Measurements from ENCODE around the gene ZNRF2. TPM values are rescaled to one million over a fixed set of nuclear protein-coding genes. Genes with fewer than 3 reads are reported as not detected.

The ZNRF2 gene
- total RNA-seq, 1 donor, result 6.5 TPM

DNA sequence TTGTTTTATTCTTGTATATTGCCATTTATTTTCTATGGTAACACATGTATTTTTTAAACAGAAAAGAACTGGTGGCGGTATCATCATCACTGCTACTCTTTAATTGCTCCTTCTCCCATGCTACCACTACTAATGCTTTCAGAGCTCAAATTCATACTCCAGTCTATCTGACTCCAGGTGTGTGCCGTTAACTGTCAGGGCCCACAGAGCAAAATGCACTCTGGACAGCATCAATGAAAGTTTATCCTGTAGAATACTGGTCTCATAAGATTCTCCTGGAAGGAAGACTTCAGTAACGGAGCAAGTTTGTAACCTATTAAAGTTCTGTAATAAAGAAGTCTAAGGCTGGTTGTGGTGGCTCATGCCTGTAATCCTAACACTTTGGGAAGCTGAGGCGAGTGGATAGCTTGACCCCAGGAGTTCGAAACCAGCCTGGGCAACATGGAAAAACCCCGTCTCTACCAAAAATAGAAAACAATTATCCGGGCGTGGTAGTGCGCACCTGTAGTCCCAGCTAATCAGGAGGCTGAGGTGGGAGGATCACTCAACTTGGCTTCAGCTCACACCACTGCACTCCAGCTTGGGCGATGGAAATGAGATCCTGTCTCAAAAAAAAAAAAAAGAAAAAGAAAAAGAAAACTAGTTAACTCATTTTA lies 18.4 kb downstream of the ZNRF2 start:
- no peak for DNase-seq (ENCODE audit: low read depth)
- no peak overlapping the region for H3K4me3 ChIP-seq (ENCODE audit: low read depth, low read length)
- TF ChIP-seq, protein P1, sequence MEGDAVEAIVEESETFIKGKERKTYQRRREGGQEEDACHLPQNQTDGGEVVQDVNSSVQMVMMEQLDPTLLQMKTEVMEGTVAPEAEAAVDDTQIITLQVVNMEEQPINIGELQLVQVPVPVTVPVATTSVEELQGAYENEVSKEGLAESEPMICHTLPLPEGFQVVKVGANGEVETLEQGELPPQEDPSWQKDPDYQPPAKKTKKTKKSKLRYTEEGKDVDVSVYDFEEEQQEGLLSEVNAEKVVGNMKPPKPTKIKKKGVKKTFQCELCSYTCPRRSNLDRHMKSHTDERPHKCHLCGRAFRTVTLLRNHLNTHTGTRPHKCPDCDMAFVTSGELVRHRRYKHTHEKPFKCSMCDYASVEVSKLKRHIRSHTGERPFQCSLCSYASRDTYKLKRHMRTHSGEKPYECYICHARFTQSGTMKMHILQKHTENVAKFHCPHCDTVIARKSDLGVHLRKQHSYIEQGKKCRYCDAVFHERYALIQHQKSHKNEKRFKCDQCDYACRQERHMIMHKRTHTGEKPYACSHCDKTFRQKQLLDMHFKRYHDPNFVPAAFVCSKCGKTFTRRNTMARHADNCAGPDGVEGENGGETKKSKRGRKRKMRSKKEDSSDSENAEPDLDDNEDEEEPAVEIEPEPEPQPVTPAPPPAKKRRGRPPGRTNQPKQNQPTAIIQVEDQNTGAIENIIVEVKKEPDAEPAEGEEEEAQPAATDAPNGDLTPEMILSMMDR (IDR thresholded peaks at IDR 0.05; ENCODE audit: insufficient read depth, low read depth, low read length), result no peak

DNA sequence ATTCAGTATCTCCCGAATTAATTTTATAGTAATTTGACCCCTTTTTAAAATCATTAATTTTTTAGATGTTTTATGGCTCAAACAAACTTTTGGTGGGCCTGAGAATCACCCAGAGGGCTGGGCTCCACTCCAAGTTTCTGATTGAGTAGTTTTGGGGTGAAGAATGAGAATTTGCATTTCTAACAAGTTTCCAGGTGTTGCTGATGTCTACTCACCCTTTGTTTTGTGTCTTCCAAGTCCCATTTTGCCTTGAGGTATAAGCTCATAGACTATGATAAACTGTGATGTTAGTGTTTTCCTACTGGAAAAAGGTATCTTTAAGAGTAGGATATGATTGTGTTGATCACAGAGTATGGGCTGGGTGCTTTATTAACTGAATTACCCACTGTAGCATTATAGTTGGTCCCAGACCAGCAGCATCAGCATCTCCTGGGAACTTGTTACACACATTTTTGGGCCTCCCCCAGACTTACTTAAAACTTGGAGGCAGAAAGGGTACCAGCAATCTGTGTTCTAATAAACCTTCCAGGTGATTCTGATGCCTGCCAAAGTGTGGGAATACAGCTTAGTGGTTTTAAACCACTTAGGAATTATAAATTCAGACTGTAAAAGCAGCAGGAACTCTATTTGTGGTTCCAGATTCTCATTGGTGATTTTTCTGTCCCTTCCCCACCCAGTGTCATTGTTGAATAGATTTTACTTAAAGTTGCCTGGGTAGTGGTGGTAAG lies 19.1 kb downstream of the ZNRF2 start:
- no peak for DNase-seq (ENCODE audit: low read depth)
- TF ChIP-seq, protein P1 (IDR thresholded peaks at IDR 0.05; ENCODE audit: insufficient read depth, low read depth, low read length), result no peak
- no peak overlapping the region for H3K4me3 ChIP-seq (ENCODE audit: low read depth, low read length)

DNA sequence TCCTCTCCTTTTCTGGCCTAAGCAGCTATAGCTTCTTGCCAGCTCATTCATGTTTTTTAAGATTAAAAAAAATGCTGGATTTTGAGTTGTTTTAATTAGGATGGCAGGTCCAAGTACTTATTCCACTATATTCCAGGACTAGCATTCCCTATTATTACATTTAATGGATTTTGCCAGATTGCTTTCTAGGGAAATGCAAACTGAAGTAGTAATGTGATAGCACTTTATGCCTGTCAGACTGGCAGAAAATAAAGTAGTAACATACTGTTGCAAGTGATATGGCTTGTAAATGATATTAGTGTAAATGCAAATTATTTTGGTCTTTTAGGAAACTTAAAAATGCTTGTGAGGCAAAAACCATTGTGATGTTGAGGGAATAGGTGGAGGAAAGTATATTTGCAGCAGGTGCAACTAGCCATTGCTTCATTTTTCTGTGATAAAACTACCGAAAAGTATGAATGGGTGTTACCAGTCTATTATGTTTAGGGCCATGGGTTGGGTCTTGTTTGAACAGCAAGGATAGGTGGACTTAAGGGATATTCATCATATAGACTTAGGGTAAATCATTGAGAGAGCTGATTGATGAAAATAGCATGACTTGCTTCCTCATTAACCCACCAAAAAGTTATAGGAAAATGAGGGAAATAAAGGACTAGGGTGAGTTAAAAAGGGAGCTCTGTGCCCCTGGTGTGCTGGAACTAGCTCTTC lies 19.9 kb downstream of the ZNRF2 start:
- DNase-seq (ENCODE audit: low read depth), result no peak
- TF ChIP-seq, protein P1 (IDR thresholded peaks at IDR 0.05; ENCODE audit: insufficient read depth, low read depth, low read length), result no peak
- no peak overlapping the region for H3K4me3 ChIP-seq (ENCODE audit: low read depth, low read length)

DNA sequence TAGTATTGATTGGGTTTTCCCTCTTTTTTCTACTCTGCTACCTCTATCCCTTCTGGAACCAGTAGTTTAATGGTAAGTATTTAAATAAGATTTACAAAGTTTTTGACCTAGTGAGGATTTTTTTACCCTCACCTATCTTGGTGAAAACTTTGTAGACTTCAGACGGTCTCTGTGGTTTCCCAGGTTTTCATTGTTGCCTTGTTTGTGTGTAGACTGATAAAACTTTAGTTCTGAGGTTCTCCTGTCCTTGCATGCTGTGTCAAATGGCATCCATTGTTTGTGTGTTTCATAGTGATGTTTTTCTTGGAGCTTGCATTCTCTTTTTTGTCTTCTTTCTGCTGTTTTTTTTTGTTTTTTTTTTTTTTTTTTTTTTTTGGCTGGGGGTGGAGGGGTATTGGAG lies 22.6 kb downstream of the ZNRF2 start:
- DNase-seq (ENCODE audit: low read depth), result no peak
- TF ChIP-seq, protein P1 (IDR thresholded peaks at IDR 0.05; ENCODE audit: insufficient read depth, low read depth, low read length), result no peak
- no peak overlapping the region for H3K4me3 ChIP-seq (ENCODE audit: low read depth, low read length)

DNA sequence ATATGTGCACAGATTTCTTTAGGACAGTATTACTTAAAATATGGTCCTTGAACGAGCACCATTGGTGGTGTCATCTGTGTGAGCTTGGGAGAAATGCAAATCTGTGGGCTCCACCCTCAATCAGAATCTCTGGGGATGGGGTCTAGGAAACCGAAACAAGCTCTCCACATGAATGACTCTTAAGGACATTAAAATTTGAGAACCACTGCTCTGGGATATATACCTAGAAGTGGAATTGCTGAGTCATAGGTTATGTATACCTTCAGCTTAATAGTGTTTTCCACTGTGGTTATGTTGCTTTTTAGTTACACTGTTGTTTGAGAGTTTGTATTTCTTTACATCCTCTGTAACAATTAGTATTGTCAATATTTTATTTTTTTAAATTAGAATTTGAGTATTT lies 24.0 kb downstream of the ZNRF2 start:
- TF ChIP-seq, protein P1 (IDR thresholded peaks at IDR 0.05; ENCODE audit: insufficient read depth, low read depth, low read length), result no peak
- DNase-seq (ENCODE audit: low read depth), result no peak
- no peak overlapping the region for H3K4me3 ChIP-seq (ENCODE audit: low read depth, low read length)

DNA sequence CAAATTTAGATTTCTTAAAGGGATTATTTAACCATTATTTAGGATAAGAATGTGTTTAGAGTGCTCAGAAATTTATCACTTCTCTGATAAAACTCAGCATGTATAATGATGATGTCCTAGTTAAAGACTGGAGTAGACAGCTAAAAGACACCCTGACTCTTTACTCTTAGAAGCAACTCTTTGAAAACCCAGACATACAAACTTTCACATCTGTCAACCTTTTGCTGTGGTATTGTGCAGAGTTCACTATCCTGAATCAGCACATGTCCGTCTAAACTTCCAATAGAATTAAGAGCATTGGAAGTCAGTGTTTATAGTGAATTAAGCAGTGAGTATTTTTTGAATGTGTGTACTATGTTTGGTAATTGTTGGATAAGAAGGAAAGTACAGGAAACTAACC lies 24.9 kb downstream of the ZNRF2 start:
- TF ChIP-seq, protein P1 (IDR thresholded peaks at IDR 0.05; ENCODE audit: insufficient read depth, low read depth, low read length), result no peak
- no peak overlapping the region for H3K4me3 ChIP-seq (ENCODE audit: low read depth, low read length)
- DNase-seq (ENCODE audit: low read depth), result no peak

Measured in fibroblast of villous mesenchyme (primary cell).